OCI-LY3 (cell line): ENCODE data around the gene ADCY5.

ENCODE experiments used
- EZH2phosphoT487 ChIP-seq: fragments of 200-600 bp; shearing (Covaris generic); IDR thresholded peaks from 2 replicates; pipeline ENCODE4 v1.6.1; 2018; ENCODE audit warnings: antibody characterized with exemption, mixed run types, low read depth
- TF ChIP-seq, protein P1 (sequence below): fragments of 200-600, 300-600 bp; sonication (generic); IDR thresholded peaks from 2 replicates; pipeline ENCODE4 v1.5.1; 2014; ENCODE audit warnings: antibody characterized with exemption, low read length, low read depth

DNA sequence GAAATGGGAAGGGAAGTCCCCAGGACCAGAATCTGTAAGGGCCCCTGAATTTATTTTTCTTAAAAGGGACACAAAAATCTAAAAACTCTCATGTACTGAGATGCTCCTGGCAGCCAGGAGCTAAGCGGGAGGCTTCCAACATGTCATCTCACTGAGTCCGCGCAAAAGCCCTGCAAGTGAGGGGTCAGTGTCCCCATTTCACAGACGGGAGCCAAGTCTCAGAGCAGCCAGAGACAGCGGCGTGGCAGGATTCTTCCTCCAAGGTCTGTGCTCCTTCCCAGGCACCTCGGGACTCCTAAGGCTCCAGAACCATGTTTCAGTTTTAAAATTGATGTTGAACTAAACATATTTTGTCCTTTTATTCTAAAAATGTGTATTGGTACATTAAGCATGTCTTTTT is 114.8 kb downstream of the ADCY5 start:
- TF ChIP-seq, protein P1, sequence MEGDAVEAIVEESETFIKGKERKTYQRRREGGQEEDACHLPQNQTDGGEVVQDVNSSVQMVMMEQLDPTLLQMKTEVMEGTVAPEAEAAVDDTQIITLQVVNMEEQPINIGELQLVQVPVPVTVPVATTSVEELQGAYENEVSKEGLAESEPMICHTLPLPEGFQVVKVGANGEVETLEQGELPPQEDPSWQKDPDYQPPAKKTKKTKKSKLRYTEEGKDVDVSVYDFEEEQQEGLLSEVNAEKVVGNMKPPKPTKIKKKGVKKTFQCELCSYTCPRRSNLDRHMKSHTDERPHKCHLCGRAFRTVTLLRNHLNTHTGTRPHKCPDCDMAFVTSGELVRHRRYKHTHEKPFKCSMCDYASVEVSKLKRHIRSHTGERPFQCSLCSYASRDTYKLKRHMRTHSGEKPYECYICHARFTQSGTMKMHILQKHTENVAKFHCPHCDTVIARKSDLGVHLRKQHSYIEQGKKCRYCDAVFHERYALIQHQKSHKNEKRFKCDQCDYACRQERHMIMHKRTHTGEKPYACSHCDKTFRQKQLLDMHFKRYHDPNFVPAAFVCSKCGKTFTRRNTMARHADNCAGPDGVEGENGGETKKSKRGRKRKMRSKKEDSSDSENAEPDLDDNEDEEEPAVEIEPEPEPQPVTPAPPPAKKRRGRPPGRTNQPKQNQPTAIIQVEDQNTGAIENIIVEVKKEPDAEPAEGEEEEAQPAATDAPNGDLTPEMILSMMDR, result no peak
- no peak for TF ChIP-seq EZH2phosphoT487
